Neural crest cell (in vitro differentiated cells): ENCODE measurements around the gene TBC1D2B. TPM values are rescaled to one million over a fixed set of nuclear protein-coding genes. Genes with fewer than 3 reads are reported as not detected.

Experiments used
- DNase-seq: peaks from one replicate; pipeline ENCODE4 v3.0.0; 2021; ENCODE audit warnings: low read depth, mixed read lengths, low spot score
- H3K27ac Mint-ChIP-seq: one replicate; pipeline ENCODE4 v1.8.0; 2021; ENCODE audit warnings: mild to moderate bottlenecking, mixed read lengths; ENCODE audit not compliant: unreplicated experiment
- H3K27me3 Mint-ChIP-seq: 2 replicates; pipeline ENCODE4 v1.8.0; 2021; ENCODE audit warnings: low read depth, mild to moderate bottlenecking, mixed read lengths
- H3K36me3 Mint-ChIP-seq: 2 replicates; pipeline ENCODE4 v1.8.0; 2021; ENCODE audit warnings: low read depth, mild to moderate bottlenecking, mixed read lengths
- H3K4me1 Mint-ChIP-seq: 2 replicates; pipeline ENCODE4 v1.8.0; 2021; ENCODE audit warnings: mixed read lengths
- H3K4me3 Mint-ChIP-seq: one replicate; pipeline ENCODE4 v1.8.0; 2021; ENCODE audit warnings: mild to moderate bottlenecking, mixed read lengths
- H3K9me3 Mint-ChIP-seq: 2 replicates; pipeline ENCODE4 v1.8.0; 2021; ENCODE audit warnings: mixed read lengths
- CTCF ChIP-seq: fragments of 200-600 bp; sonication (generic); conservative IDR thresholded peaks from 2 replicates; pipeline ENCODE4 v1.5.0; 2021; ENCODE audit warnings: antibody characterized with exemption, mild to moderate bottlenecking
- total RNA-seq: library from RNA; stranded (reverse); gene quantifications from 2 replicates; pipeline ENCODE4 v1.2.1, GENCODE V29; 2021

TBC1D2B gene
- total RNA-seq, 1 donor from 2014 or later = 21.8 TPM

- H3K4me3 Mint-ChIP-seq = no peak overlapping the region
- H3K36me3 Mint-ChIP-seq = no peaks in the 10 kb centered on the region
- DNase-seq = no peak
- H3K9me3 Mint-ChIP-seq = no peaks in the 10 kb centered on the region
- peaks cover 16% of the 10 kb centered on the region for H3K4me1 Mint-ChIP-seq
- H3K27ac Mint-ChIP-seq = no peak overlapping the region
- no peak for TF ChIP-seq CTCF
- no peaks in the 10 kb centered on the region for H3K27me3 Mint-ChIP-seq
Observed at GRCh38 chr15:78050441-78050809, 27.1 kb downstream of the TBC1D2B start.

DNA sequence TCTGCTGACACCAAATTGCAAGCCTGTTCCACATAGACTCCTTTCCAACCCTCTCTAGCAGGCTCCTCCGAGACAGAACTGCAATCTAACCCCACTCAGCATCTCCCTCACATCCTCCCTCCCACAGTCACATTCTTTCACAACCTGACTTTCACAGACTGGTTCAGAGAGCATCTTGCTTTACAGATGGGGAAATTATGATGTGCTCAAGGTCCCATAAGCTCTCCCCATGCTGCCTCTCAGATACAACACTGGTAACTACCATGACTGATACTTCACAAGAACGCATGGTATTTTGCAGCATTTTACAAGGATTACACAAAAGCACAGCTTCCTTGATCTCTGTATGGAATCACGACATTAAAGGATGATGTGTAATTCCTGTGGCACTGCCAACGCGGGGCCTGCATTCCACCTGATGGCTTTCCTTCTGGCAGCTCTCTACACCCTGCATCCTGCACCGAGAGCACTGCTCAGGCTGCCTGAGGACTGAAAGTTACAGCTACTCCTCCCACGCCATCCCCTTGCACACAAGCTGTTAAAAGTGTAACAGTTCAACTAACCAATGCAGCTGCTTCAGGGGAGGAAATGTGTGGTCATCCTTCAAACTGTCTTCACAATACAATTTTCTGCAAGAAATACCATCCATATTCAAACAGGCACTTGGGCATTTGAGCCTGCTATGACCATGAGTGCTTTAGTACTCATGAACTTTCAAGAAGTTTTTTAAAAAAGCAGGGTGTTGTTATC is 27.6 kb downstream of the TBC1D2B start:
- H3K4me3 Mint-ChIP-seq = no peak overlapping the region
- TF ChIP-seq CTCF = no peak
- H3K4me1 Mint-ChIP-seq = peaks cover 16% of the 10 kb centered on the region
- no peak for DNase-seq
- no peaks in the 10 kb centered on the region for H3K9me3 Mint-ChIP-seq
- no peaks in the 10 kb centered on the region for H3K27me3 Mint-ChIP-seq
- H3K36me3 Mint-ChIP-seq = no peaks in the 10 kb centered on the region
- no peak overlapping the region for H3K27ac Mint-ChIP-seq

DNA sequence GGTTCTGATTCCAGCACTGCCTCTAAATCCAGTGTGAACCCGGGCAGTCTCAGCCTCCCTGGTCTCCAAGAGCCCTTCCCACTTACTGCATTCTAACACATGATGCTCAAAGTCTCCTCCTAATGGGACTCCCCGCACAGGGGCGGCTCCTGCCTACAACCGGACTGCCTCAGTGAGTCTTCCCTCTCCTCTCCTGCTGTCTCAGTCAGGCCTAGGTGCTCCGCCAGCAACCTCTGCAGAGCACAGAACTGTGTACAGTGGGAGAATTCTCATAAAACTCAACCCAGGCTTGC is 28.9 kb downstream of the TBC1D2B start:
- H3K27me3 Mint-ChIP-seq = no peaks in the 10 kb centered on the region
- no peak overlapping the region for H3K27ac Mint-ChIP-seq
- H3K4me1 Mint-ChIP-seq = peaks cover 16% of the 10 kb centered on the region
- no peak overlapping the region for H3K4me3 Mint-ChIP-seq
- H3K9me3 Mint-ChIP-seq = no peaks in the 10 kb centered on the region
- DNase-seq = no peak
- no peaks in the 10 kb centered on the region for H3K36me3 Mint-ChIP-seq
- no peak for TF ChIP-seq CTCF

- Mint-ChIP-seq H3K27me3 (no peaks in the 10 kb centered on the region), H3K36me3 (no peaks in the 10 kb centered on the region), H3K9me3 (no peaks in the 10 kb centered on the region), H3K4me1 (peaks cover 16% of the 10 kb centered on the region), H3K4me3 (no peak overlapping the region), H3K27ac (no peak overlapping the region)
- TF ChIP-seq CTCF = no peak
- DNase-seq = no peak
Observed at GRCh38 chr15:78047761-78048627, 29.5 kb downstream of the TBC1D2B start.

DNA sequence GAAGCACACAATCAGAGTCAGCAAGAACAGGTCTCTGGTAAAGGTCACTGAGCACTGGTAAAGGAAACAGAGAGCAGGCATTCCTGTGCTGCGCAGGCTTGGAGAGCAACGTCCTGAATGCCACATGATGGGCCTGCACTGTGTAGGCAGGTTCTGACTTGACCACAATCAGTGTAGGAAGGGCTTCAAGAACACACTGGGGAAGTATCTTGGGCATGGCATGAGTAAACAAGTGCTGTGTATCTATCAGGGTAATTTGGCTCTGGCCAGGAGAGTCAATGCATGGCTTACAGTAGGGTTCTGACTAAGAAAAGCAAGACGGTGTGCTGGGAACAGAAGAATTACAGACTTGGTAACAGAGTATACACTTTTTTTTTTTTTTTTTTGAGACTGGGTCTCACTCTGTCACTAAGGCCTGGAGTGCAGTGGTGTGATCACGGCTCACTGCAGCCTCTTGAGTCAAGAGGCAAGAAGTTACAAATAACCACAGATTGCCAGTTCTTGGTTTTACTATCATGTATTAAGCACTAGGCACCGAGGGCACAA is 30.6 kb downstream of the TBC1D2B start:
- Mint-ChIP-seq H3K4me3 (no peak overlapping the region), H3K36me3 (no peaks in the 10 kb centered on the region), H3K9me3 (no peaks in the 10 kb centered on the region), H3K27ac (no peak overlapping the region), H3K4me1 (peaks cover 16% of the 10 kb centered on the region), H3K27me3 (no peaks in the 10 kb centered on the region)
- DNase-seq = no peak
- no peak for TF ChIP-seq CTCF
